Mononuclear cell (primary cell): Measurements from ENCODE around the gene ARHGAP12. TPM values are rescaled to one million over a fixed set of nuclear protein-coding genes. Genes with fewer than 3 reads are reported as not detected.
A peak's percentile ranks its signal among the peaks of the same experiment; 100 is the strongest.

ENCODE experiments used
- H3K27me3 ChIP-seq: 2 replicates; pipeline ENCODE4 v1.6.0; 2011; ENCODE audit warnings: low read length, control low read depth; ENCODE audit not compliant: insufficient read depth
- H3K4me1 ChIP-seq: 2 replicates; pipeline ENCODE4 v1.5.1; 2011; ENCODE audit warnings: mild to moderate bottlenecking, low read length, control low read depth; ENCODE audit not compliant: insufficient read depth
- H3K4me3 ChIP-seq: 2 replicates; pipeline ENCODE4 v1.5.1; 2011; ENCODE audit warnings: mild to moderate bottlenecking, low read length, moderate library complexity
- H3K9me3 ChIP-seq: 2 replicates; pipeline ENCODE4 v1.5.1; 2011; ENCODE audit warnings: low read depth, mild to moderate bottlenecking, control low read depth, low read length
- total RNA-seq: library from RNA; depleted of rRNA; stranded (reverse); fragments of >200 nt; gene quantifications from one replicate; pipeline ENCODE4 v1.2.3, GENCODE V29; 2012

ARHGAP12 gene
- total RNA-seq, 1 donor: 36.8 TPM

DNA sequence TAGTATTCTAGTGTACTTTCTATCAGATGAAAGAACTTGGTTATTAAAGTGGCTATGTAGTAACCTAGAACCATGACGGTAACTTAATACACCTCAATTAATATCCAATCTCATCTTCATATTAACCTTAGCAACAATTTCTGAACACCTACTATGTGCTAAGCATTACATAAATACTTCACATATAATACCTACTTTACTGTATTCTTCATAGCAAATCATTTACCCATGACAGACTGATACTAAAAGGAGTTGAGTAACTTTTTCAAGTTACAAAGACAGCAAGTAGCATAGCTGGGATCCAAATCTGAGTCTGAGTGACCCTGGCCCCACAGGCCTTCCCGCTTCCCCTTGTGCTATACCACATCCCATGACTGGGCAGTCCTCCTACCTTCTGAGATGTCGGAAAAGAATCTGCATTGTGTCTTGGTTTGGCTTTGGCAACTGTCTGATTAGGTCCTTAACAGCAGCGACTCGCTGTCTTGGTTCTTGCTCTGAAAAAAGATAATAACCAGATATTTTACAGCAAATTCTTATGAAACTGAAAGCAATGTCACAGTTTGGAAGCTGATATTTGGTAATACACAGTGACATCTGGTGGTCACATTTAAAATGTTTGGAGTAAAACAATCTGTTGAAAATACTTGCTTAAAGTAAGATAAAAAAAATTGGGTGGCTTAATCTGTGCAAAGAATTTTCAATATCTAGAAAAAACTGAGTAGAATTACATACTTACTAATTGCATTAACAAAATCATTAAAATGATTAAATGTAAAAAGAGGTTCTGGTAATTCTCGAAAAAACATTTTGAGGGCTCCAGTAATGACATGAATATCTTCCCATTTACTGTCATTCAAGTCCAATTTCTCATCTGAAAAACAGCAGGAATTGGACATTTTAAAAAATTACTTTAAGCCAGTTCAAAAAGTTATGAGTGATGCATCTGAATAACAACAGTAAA, 120.1 kb downstream of the ARHGAP12 start:
- Histone ChIP-seq H3K27me3 (no peaks in the 10 kb centered on the region), H3K4me1 (peaks cover 3% of the 10 kb centered on the region), H3K4me3 (peak overlapping the region; percentile 11), H3K9me3 (no peaks in the 10 kb centered on the region)

DNA sequence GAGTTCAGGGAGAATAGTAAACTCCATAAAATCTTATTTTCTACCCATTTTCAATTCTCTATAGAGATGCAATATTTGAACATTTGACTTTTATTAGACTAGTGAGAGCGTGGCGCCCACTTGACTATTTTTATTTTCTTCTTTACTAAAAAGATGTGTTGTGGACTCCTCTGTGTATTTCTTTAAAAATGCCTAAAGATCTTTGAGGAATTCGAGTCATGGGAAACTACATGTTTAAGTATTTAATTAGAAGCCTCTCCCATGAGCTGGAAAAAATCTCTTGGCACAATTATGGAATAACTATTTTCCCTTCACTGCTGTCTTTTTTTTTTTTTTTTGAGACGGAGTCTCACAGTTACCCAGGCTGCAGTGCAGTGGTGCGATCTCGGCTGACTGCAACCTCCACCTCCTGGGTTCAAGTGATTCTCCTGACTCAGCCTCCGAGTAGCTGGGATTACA, 124.2 kb downstream of the ARHGAP12 start:
- no peaks in the 10 kb centered on the region for H3K9me3 ChIP-seq
- peaks cover 3% of the 10 kb centered on the region for H3K4me1 ChIP-seq
- no peak overlapping the region for H3K4me3 ChIP-seq
- no peaks in the 10 kb centered on the region for H3K27me3 ChIP-seq

GRCh38 chr10:31803606-31804351, 124.9 kb downstream of the ARHGAP12 start:
- Histone ChIP-seq H3K9me3 (no peaks in the 10 kb centered on the region), H3K4me1 (peaks cover 3% of the 10 kb centered on the region), H3K27me3 (no peaks in the 10 kb centered on the region), H3K4me3 (no peak overlapping the region)

DNA sequence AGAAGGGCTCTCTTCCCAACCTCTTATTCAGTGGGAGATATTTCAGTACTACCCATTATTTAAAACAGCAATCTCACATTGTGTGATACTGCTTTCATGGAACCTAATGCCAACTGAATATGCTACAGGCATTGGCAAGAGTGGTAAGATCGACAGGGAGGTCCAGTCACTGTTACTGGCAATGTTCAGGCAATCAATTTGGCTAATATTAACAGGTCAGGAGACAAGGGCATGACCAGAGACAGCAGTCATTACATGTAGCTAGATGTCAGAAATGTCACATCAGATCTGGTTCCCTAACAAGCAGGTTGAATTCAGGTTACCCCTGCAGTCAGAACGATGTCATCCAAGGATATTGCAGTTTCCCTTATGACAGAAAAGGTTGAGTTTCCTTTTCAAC, 129.4 kb downstream of the ARHGAP12 start:
- Histone ChIP-seq H3K9me3 (no peaks in the 10 kb centered on the region), H3K27me3 (no peaks in the 10 kb centered on the region), H3K4me1 (no peaks in the 10 kb centered on the region), H3K4me3 (no peak overlapping the region)

- Histone ChIP-seq H3K9me3 (no peaks in the 10 kb centered on the region), H3K4me1 (no peaks in the 10 kb centered on the region), H3K4me3 (no peak overlapping the region), H3K27me3 (no peaks in the 10 kb centered on the region)
Measured at GRCh38 chr10:31792745-31793144, 135.9 kb downstream of the ARHGAP12 start.

DNA sequence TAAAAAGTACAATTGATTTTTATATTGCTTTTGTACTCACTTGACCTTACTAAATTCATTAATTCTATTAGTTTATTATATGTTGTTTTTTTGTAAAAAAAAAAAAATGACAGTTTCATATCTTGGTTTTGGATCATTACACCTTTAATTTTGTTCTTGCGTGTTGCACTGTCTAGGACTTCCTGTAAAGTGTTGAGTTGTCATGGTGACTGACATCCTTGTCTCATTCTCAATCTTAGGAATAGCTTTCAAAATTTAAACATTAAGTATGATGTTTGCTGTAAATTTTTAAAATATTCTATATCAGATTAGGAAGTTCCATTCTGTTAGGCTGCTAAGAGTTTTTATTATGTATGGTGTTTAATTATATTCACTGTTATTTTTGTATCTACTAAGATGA, 139.1 kb downstream of the ARHGAP12 start:
- Histone ChIP-seq H3K9me3 (no peaks in the 10 kb centered on the region), H3K4me1 (no peaks in the 10 kb centered on the region), H3K27me3 (no peaks in the 10 kb centered on the region), H3K4me3 (no peak overlapping the region)

DNA sequence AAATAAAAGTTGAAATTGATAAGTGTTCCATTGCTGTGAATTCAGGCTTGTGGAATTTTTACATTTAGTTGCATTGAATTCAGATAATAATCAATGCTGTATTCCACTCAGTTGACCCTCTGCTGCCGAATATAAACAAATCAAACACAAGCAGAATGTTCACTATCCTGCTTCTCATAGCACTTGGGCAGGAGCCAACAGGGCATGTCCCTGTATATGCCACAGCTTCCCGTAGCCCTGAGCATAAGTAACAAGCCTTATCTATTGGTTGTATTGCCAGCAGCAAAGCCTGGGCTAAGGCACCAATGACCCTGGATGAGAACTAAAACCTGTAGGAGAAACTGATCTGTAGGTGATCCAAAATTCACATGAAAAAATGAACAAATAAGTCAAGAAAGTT, 145.9 kb downstream of the ARHGAP12 start:
- H3K9me3 ChIP-seq: no peaks in the 10 kb centered on the region
- H3K4me3 ChIP-seq: no peak overlapping the region
- H3K4me1 ChIP-seq: no peaks in the 10 kb centered on the region
- H3K27me3 ChIP-seq: no peaks in the 10 kb centered on the region

DNA sequence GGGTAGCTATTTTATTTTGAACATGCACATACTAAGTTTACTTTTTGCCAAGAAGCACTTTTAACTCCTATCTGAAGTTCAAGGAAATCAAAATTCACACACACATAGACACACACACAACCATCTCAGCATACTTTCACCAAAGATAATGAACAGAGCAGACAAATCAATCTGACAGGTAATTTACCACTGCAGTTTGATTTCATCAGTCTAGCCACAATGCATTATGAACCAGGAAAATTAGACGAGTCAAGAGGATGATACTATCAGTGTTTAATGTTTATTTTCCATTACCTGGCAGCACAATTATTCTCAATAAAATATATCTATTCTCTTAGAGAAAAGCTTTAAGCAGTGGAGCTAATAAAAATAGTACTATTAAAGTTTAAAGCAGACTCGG, 147.9 kb downstream of the ARHGAP12 start:
- no peaks in the 10 kb centered on the region for H3K9me3 ChIP-seq
- no peak overlapping the region for H3K4me3 ChIP-seq
- no peaks in the 10 kb centered on the region for H3K27me3 ChIP-seq
- no peaks in the 10 kb centered on the region for H3K4me1 ChIP-seq

DNA sequence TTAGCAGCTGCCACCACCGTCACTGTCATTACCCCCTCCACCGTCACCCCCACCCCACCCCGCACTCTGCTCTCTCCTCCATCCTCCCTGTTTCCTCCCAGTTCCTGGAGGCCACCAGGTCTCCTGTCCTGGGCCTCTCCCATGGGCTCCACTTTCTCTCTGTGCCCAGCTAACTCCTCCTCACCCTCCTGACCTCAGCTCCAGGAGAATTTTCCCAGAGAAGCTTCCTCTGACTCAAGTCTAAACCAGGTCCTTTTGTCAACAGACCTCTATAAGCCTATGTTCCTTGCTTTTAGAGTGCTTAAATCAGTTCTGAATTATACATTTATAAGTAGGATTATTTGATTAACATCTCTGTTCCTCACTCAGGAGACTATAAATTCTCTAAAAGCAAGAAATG, 150.0 kb downstream of the ARHGAP12 start:
- Histone ChIP-seq H3K27me3 (no peaks in the 10 kb centered on the region), H3K4me1 (no peaks in the 10 kb centered on the region), H3K9me3 (no peaks in the 10 kb centered on the region), H3K4me3 (no peak overlapping the region)

- no peaks in the 10 kb centered on the region for H3K9me3 ChIP-seq
- H3K27me3 ChIP-seq: no peaks in the 10 kb centered on the region
- H3K4me1 ChIP-seq: no peaks in the 10 kb centered on the region
- H3K4me3 ChIP-seq: no peak overlapping the region
Measured at GRCh38 chr10:31776159-31776558, 152.5 kb downstream of the ARHGAP12 start.

- H3K27me3 ChIP-seq: no peaks in the 10 kb centered on the region
- H3K4me1 ChIP-seq: no peaks in the 10 kb centered on the region
- no peaks in the 10 kb centered on the region for H3K9me3 ChIP-seq
- H3K4me3 ChIP-seq: no peak overlapping the region
Measured at GRCh38 chr10:31774928-31775650, 153.5 kb downstream of the ARHGAP12 start.

DNA sequence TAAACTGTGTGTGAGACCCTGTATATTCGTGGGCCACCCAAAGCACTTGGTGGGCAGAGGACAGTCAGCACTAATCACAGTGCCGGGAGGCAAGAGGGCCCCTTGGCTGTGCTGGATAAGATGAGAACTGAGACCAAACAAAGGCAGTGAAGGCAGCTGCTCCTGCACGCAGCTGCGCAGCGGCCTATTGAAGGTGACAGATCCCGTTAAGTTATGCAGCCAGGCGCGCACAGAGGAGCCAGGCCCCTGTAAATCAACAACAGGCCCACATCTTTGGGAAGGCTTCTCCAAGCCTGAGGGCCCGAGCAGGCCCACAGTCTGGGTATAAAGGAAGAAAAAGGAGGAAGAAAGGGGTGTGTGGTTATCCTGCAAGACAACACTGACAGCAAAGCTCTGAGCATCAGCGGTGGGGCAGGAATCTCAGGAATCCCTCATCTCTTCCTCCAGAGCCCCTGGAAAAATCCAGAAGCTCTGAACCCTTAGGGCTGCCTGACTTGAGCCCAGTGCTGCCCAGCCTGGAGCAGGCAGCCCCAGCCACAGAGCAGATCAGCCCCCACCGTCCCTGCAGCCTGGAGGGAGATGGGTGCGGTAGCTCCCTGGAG, 154.2 kb downstream of the ARHGAP12 start:
- H3K4me1 ChIP-seq: no peaks in the 10 kb centered on the region
- H3K9me3 ChIP-seq: no peaks in the 10 kb centered on the region
- H3K4me3 ChIP-seq: no peak overlapping the region
- H3K27me3 ChIP-seq: no peaks in the 10 kb centered on the region

- H3K27me3 ChIP-seq: no peaks in the 10 kb centered on the region
- no peak overlapping the region for H3K4me3 ChIP-seq
- no peaks in the 10 kb centered on the region for H3K4me1 ChIP-seq
- no peaks in the 10 kb centered on the region for H3K9me3 ChIP-seq
Measured at GRCh38 chr10:31773749-31774298, 154.8 kb downstream of the ARHGAP12 start.

GRCh38 chr10:31771331-31771831, 157.2 kb downstream of the ARHGAP12 start:
- H3K4me1 ChIP-seq: no peaks in the 10 kb centered on the region
- H3K4me3 ChIP-seq: no peak overlapping the region
- H3K9me3 ChIP-seq: no peaks in the 10 kb centered on the region
- no peaks in the 10 kb centered on the region for H3K27me3 ChIP-seq
